Transverse colon (tissue), 4 donors: ENCODE measurements around the gene LRRC23. TPM values are rescaled to one million over a fixed set of nuclear protein-coding genes. Genes with fewer than 3 reads are reported as not detected.

Source experiments
- DNase-seq: peaks from one replicate; pipeline ENCODE4 v3.0.0-alpha.2; 2019
- H3K27ac ChIP-seq, 4 donors: fragments of 200-600 bp; sonication (generic); 2 replicates each; pipeline ENCODE4 v1.5.1; 2016 to 2018; ENCODE audit warnings: inconsistent platforms in 4 of 4
- H3K27me3 ChIP-seq: fragments of 200-600 bp; sonication (generic); 2 replicates; pipeline ENCODE4 v1.5.1; 2017; ENCODE audit warnings: inconsistent platforms
- H3K36me3 ChIP-seq, 4 donors: fragments of 200-600 bp; sonication (generic); 2 replicates each; pipeline ENCODE4 v1.5.1; 2017 to 2019; ENCODE audit warnings: inconsistent platforms in 4 of 4
- H3K4me1 ChIP-seq, 4 donors: fragments of 200-600 bp; sonication (generic); 2 replicates each; pipeline ENCODE4 v1.5.1; 2017 to 2020; ENCODE audit warnings: inconsistent platforms in 4 of 4
- H3K4me3 ChIP-seq, 4 donors: fragments of 200-600 bp; sonication (generic); 1 replicate in 1 of 4; 2 replicates in 3 of 4; pipeline versions ENCODE4 v1.5.1 to v1.6.1; 2017 to 2019; ENCODE audit warnings: inconsistent platforms in 4 of 4
- H3K9me3 ChIP-seq, 2 donors: fragments of 200-600 bp; sonication (generic); 2 replicates each; pipeline ENCODE4 v1.5.1; 2017 to 2019; ENCODE audit warnings: inconsistent platforms in 2 of 2
- CTCF ChIP-seq, 5 experiments: fragments of 200-600 bp in 3 of 5; fragments of 450-650 bp in 2 of 5; sonication (generic) in 3 of 5; IDR thresholded peaks; 1 replicate in 2 of 5; 2 replicates in 3 of 5; pipeline ENCODE4 v1.5.1; 2016 to 2017; ENCODE audit warnings: antibody characterized with exemption in 5 of 5, inconsistent platforms in 3 of 5, mild to moderate bottlenecking in 2 of 5, moderate library complexity in 1 of 5
- EP300 ChIP-seq: sonication (generic); formaldehyde crosslinking; IDR thresholded peaks from one replicate; pipeline ENCODE4 v1.6.1; 2017; ENCODE audit warnings: antibody characterized with exemption, low read depth
- POLR2A ChIP-seq: fragments of 450-650 bp; IDR thresholded peaks from one replicate; pipeline ENCODE4 v1.6.1; 2016; ENCODE audit warnings: antibody characterized with exemption, mild to moderate bottlenecking, moderate library complexity
- POLR2AphosphoS5 ChIP-seq, 3 donors: sonication (generic); formaldehyde crosslinking; IDR thresholded peaks; one replicate each; pipeline ENCODE4 v1.6.1; 2016; ENCODE audit warnings: antibody characterized with exemption in 3 of 3
- WGBS, 2 donors: methylation state at CpG; one replicate each; pipeline ENCODE4 v1.1.5; 2018; ENCODE audit warnings: low coverage in 1 of 2; 5-methylcytosine and 5-hydroxymethylcytosine counted together
- in situ Hi-C, 4 donors: fragments of 200-750 bp; cut with MboI; loops; one replicate each; pipeline versions ENCODE4 v1.15.0 to v1.15.1; 2017; ENCODE audit warnings: low sequenced_read_pairs in 3 of 4, low pct_ligation_motif_present in 1 of 4, low pct_unique_long_range_greater_than_20kb in 1 of 4
- intact Hi-C: fragments of 100-400 bp; cut with DNase I; formaldehyde crosslinking; loops from one replicate; pipeline ENCODE4 v1.15.1; 2023; ENCODE audit warnings: low total_unique reads
- total RNA-seq, 4 donors: library from RNA; depleted of rRNA; stranded (reverse); fragments of >200 nt; gene quantifications; one replicate each; pipeline ENCODE4 v1.1.0, GENCODE V29; 2016

The LRRC23 gene
- total RNA-seq, 4 donors from 2014 or later, result 0.60 to 11.3 (median 5.9) TPM; not detected in 1

GRCh38 chr12:6866163-6866919 lies 38.3 kb upstream of the LRRC23 start:
- peak overlapping the region in 2 of 4 donors; percentile 93 to 99 for H3K4me3 ChIP-seq
- H3K27ac ChIP-seq, result peak overlapping the region; percentile 97 to 99 (median 98)
- no peak for DNase-seq
- no peaks in the 10 kb centered on the region for H3K27me3 ChIP-seq
- WGBS, 2 donors, result 76 to 82% methylated on average over 4 to 19 of the region's 19 CpGs
- TF ChIP-seq CTCF (IDR thresholded peaks at IDR 0.05) (no peak), EP300 (no peak), POLR2AphosphoS5 (IDR thresholded peaks at IDR 0.05) (no peak), POLR2A (no peak)
- peaks cover 16 to 37% (median 31%) of the 10 kb centered on the region in 4 donors for H3K4me1 ChIP-seq
- intact Hi-C loops, result loop anchor here (2.0 kb wide), 1 partner anchor 242 kb away; the partner anchor contains the start of gene C1RL
- H3K9me3 ChIP-seq, result no peaks in the 10 kb centered on the region
- in situ Hi-C loops, result no loop called here
- peaks cover 0 to 30% (median 9%) of the 10 kb centered on the region in 4 donors for H3K36me3 ChIP-seq

GRCh38 chr12:6866920-6867412 lies 37.7 kb upstream of the LRRC23 start:
- WGBS, 2 donors, result 7% methylated on average over 16 of the region's 33 CpGs; no CpG with 5 or more reads in 1 of the 2 donors
- intact Hi-C loops, result loop anchor here (2.0 kb wide), 1 partner anchor 242 kb away; the partner anchor contains the start of gene C1RL
- H3K9me3 ChIP-seq, result no peaks in the 10 kb centered on the region
- H3K27ac ChIP-seq, result peak overlapping the region; percentile 97 to 99 (median 98)
- H3K27me3 ChIP-seq, result no peaks in the 10 kb centered on the region
- peak overlapping the region; percentile 8 to 99 (median 90) for H3K4me3 ChIP-seq
- no peak for DNase-seq
- TF ChIP-seq CTCF (IDR thresholded peaks at IDR 0.05) (no peak), POLR2A (no peak)
- in situ Hi-C loops, result no loop called here
- peaks cover 0 to 23% (median 6%) of the 10 kb centered on the region in 4 donors for H3K36me3 ChIP-seq
- peaks cover 22 to 44% (median 37%) of the 10 kb centered on the region in 4 donors for H3K4me1 ChIP-seq

GRCh38 chr12:6867413-6868210 lies 37.0 kb upstream of the LRRC23 start, which contains the start of gene TPI1:
Gene TPI1, plus strand, starts transcription at chr12:6867531. Its CDS starts 36 bp downstream, at chr12:6867567.
- Histone ChIP-seq H3K27me3 (no peaks in the 10 kb centered on the region), H3K36me3 (peaks cover 0 to 18% (median 5%) of the 10 kb centered on the region in 4 donors), H3K4me1 (peaks cover 24 to 47% (median 42%) of the 10 kb centered on the region in 4 donors), H3K4me3 (peak within 1 kb of the TSS; percentile 88 to 99 (median 94)), H3K27ac (peak within 1 kb of the TSS; percentile 97 to 99 (median 98)), H3K9me3 (no peaks in the 10 kb centered on the region)
- 0% methylated on average over 56 of the region's 86 CpGs; no CpG with 5 or more reads in 1 of the 2 donors for WGBS, 2 donors
- peak; percentile 90 for DNase-seq
- intact Hi-C loops, result loop anchor here (2.0 kb wide), 1 partner anchor 241 kb away; the partner anchor contains the start of gene C1RL
- TF ChIP-seq POLR2AphosphoS5 (IDR thresholded peaks at IDR 0.05) (peak; percentile 99 to 100 (median 100)), EP300 (no peak), CTCF (IDR thresholded peaks at IDR 0.05) (no peak), POLR2A (peak; percentile 100)
- in situ Hi-C loops, result no loop called here
